ENCODE data around the gene PER2. TPM values are rescaled to one million over a fixed set of nuclear protein-coding genes. Genes with fewer than 3 reads are reported as not detected.

PER2 gene
- total and polyA plus RNA-seq, 2 donors (not counting 3 experiments of a cell fraction or from before 2014, with no cell fraction given) = 0.86 to 3.8 TPM

DNA sequence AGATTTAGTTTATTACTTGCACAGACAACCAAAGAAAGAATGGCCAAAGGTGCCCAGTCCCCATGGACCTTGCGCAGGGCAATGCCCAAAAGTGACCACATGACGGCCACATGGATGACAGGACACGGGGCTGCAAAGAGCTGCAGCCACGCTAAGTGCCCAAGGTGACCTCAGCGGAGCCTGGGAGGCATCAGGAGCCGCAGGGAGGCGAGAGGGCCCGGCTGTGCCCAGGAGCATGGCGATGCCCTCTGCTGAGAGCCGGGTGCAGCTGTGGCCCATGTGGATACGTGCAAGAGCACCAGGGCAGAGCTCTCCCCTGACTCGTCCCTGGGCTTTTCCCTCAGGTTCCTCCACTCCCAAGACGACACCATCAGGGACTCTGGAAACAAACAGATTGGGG is 63.3 kb downstream of the PER2 start:
- H4K20me1 ChIP-seq (replicated peaks; ENCODE audit: control insufficient read depth, extremely low read depth, insufficient read depth, low read length) = no peaks in the 10 kb centered on the region
- no peak overlapping the region for H3K4me3 ChIP-seq (replicated peaks in 1 of 3; ENCODE audit: insufficient read depth in 1 of 3, low read depth in 1 of 3, low read length in 3 of 3)
- no peak for TF ChIP-seq JUN (IDR thresholded peaks at IDR 0.05; ENCODE audit: borderline replicate concordance, insufficient read depth, insufficient read length, low read depth)
- no peak for TF ChIP-seq FOS (IDR thresholded peaks at IDR 0.05; ENCODE audit: borderline replicate concordance, insufficient read depth, low read length)
- TF ChIP-seq, protein P1, sequence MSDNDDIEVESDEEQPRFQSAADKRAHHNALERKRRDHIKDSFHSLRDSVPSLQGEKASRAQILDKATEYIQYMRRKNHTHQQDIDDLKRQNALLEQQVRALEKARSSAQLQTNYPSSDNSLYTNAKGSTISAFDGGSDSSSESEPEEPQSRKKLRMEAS (IDR thresholded peaks at IDR 0.05; ENCODE audit: insufficient read depth, insufficient read length) = no peak
- TF ChIP-seq, protein P2, sequence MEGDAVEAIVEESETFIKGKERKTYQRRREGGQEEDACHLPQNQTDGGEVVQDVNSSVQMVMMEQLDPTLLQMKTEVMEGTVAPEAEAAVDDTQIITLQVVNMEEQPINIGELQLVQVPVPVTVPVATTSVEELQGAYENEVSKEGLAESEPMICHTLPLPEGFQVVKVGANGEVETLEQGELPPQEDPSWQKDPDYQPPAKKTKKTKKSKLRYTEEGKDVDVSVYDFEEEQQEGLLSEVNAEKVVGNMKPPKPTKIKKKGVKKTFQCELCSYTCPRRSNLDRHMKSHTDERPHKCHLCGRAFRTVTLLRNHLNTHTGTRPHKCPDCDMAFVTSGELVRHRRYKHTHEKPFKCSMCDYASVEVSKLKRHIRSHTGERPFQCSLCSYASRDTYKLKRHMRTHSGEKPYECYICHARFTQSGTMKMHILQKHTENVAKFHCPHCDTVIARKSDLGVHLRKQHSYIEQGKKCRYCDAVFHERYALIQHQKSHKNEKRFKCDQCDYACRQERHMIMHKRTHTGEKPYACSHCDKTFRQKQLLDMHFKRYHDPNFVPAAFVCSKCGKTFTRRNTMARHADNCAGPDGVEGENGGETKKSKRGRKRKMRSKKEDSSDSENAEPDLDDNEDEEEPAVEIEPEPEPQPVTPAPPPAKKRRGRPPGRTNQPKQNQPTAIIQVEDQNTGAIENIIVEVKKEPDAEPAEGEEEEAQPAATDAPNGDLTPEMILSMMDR (IDR thresholded peaks at IDR 0.05; ENCODE audit: extremely low read depth in 1 of 2, insufficient read depth in 1 of 2, low read depth in 1 of 2, low read length in 2 of 2) = no peak
- no peak for TF ChIP-seq GATA2 (IDR thresholded peaks at IDR 0.05; ENCODE audit: insufficient read depth, insufficient read length, low read depth, low read length)
- no peak for TF ChIP-seq POLR2A (IDR thresholded peaks at IDR 0.05; ENCODE audit: low read depth, low read length)
- no peak for TF ChIP-seq MYC (IDR thresholded peaks at IDR 0.05; ENCODE audit: low read depth, low read length)
- no peak for TF ChIP-seq POLR2AphosphoS5 (IDR thresholded peaks at IDR 0.05; ENCODE audit: insufficient read depth, low read depth, low read length)
- TF ChIP-seq EZH2 (IDR thresholded peaks at IDR 0.05; ENCODE audit: borderline replicate concordance, low read depth, low read length, severe bottlenecking) = no peak
- no peak for FAIRE-seq
- peaks cover 0 to 2% of the 10 kb centered on the region in 2 experiments for H3K27me3 ChIP-seq (ENCODE audit: control insufficient read depth in 2 of 2, insufficient read depth in 2 of 2, low read length in 2 of 2)
- no TSS peak for BruUV-seq (replicated peaks)
- H3K4me1 ChIP-seq (ENCODE audit: control insufficient read depth, extremely low read depth, insufficient read depth, low read length) = no peaks in the 10 kb centered on the region
- no peak overlapping the region for H3K9ac ChIP-seq (replicated peaks; ENCODE audit: extremely low read depth, insufficient read depth, low read length)
- no peak overlapping the region for H3K4me2 ChIP-seq (ENCODE audit: insufficient read depth, low read length)
- no peak for DNase-seq (ENCODE audit: low read depth, low spot score)
- CTCF ChIA-PET = no interaction called here
- no peaks in the 10 kb centered on the region for H3K79me2 ChIP-seq (ENCODE audit: control insufficient read depth, insufficient read depth, low read length)
- no peak overlapping the region for H3K27ac ChIP-seq (ENCODE audit: insufficient read depth, low read depth, low read length)
- dilution Hi-C loops (cut with MboI; ENCODE audit: extremely low pct_ligation_motif_present, low sequenced_read_pairs) (no loop called here), intact Hi-C loops (cut with micrococcal nuclease) (no loop called here)
- POLR2A ChIA-PET = no interaction called here
- H3K9me3 ChIP-seq (replicated peaks; ENCODE audit: control insufficient read depth, insufficient read depth, low read length) = no peaks in the 10 kb centered on the region
- no peaks in the 10 kb centered on the region for H3K9me1 ChIP-seq (replicated peaks; ENCODE audit: control insufficient read depth, extremely low read depth, insufficient read depth, low read length)
- H2AFZ ChIP-seq (ENCODE audit: low read depth, low read length) = no peak overlapping the region
- H3K36me3 ChIP-seq (ENCODE audit: control insufficient read depth in 2 of 2, extremely low read depth in 1 of 2, insufficient read depth in 2 of 2, low read length in 2 of 2) = no peaks in the 10 kb centered on the region
